Parathyroid adenoma (tissue), 2 donors: ENCODE results near the gene SLC24A3.

Source experiments
- H2AFZ ChIP-seq: fragments of 300-600 bp; sonication (generic); one replicate; pipeline ENCODE4 v1.7.0; 2017; ENCODE audit warnings: antibody characterized with exemption, mild to moderate bottlenecking
- H3K27ac ChIP-seq: fragments of 300-600 bp; sonication (generic); one replicate; pipeline ENCODE4 v1.7.0; 2017
- H3K27me3 ChIP-seq: fragments of 300-600 bp; sonication (generic); one replicate; pipeline ENCODE4 v1.7.0; 2017; ENCODE audit warnings: low read length; ENCODE audit not compliant: control insufficient read depth, insufficient read depth
- H3K36me3 ChIP-seq: fragments of 300-600 bp; sonication (generic); one replicate; pipeline ENCODE4 v1.7.0; 2017; ENCODE audit warnings: low read length; ENCODE audit not compliant: control insufficient read depth, insufficient read depth
- H3K4me1 ChIP-seq: fragments of 300-600 bp; sonication (generic); one replicate; pipeline ENCODE4 v1.7.0; 2017; ENCODE audit warnings: control low read depth
- H3K4me2 ChIP-seq: fragments of 300-600 bp; sonication (generic); one replicate; pipeline ENCODE4 v1.7.0; 2017; ENCODE audit warnings: low read length
- H3K4me3 ChIP-seq: fragments of 300-600 bp; sonication (generic); one replicate; pipeline ENCODE4 v1.7.0; 2017; ENCODE audit warnings: low read depth, low read length
- H3K79me2 ChIP-seq: fragments of 300-600 bp; sonication (generic); one replicate; pipeline ENCODE4 v1.7.0; 2017; ENCODE audit warnings: control low read depth
- H3K9ac ChIP-seq: fragments of 300-600 bp; sonication (generic); one replicate; pipeline ENCODE4 v1.7.0; 2017; ENCODE audit warnings: mild to moderate bottlenecking
- H3K9me3 ChIP-seq: fragments of 300-600 bp; sonication (generic); one replicate; pipeline ENCODE4 v1.7.0; 2017; ENCODE audit warnings: low read length; ENCODE audit not compliant: control insufficient read depth
- TF ChIP-seq, protein P1 (sequence below): fragments of 300-600 bp; sonication (generic); IDR thresholded peaks from one replicate; pipeline ENCODE4 v1.7.0; 2017; ENCODE audit warnings: antibody characterized with exemption, mild to moderate bottlenecking
- donor health status: primary hyperparathyroidism.

The SLC24A3 gene

DNA sequence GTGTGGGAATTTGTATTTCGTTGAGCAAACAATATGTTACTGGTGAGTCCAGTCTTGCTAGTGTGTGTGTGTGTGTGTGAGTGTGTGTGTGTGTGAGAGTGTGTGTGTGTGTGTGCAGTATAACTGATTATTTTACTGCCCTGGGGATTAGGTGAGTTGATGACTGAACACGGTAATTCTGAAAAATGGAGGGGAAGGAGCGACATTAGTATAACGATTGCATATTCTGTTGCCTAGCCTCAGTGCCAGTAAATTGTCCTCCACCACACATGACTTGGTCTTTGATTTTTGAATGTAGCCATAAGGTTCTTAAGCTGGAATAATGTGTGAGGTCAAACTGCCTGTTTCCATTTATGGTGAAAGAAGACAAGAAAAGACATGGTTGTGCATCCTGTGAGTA lies 121.1 kb downstream of the SLC24A3 start:
- TF ChIP-seq, protein P1, sequence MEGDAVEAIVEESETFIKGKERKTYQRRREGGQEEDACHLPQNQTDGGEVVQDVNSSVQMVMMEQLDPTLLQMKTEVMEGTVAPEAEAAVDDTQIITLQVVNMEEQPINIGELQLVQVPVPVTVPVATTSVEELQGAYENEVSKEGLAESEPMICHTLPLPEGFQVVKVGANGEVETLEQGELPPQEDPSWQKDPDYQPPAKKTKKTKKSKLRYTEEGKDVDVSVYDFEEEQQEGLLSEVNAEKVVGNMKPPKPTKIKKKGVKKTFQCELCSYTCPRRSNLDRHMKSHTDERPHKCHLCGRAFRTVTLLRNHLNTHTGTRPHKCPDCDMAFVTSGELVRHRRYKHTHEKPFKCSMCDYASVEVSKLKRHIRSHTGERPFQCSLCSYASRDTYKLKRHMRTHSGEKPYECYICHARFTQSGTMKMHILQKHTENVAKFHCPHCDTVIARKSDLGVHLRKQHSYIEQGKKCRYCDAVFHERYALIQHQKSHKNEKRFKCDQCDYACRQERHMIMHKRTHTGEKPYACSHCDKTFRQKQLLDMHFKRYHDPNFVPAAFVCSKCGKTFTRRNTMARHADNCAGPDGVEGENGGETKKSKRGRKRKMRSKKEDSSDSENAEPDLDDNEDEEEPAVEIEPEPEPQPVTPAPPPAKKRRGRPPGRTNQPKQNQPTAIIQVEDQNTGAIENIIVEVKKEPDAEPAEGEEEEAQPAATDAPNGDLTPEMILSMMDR = no peak
- Histone ChIP-seq H3K9me3 (no peaks in the 10 kb centered on the region), H3K4me2 (no peak overlapping the region)

DNA sequence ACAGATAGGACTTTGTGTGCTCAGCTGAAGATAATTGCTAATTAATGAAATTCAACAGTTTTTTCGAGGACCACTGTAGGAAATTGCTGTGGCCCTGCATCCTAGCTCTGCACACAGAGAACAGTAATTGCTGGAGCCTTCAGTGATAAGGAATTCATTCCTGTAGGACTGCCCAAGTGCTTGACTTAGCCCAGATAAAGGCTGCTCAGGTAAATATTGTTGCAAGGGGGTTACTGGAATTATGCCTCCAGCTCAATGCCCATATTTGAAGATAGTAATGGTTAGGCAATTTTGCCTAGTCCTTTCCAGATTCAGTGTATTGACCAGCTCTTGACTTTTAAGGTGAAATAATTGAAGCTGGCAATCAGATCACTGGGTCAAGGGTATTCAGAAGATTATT lies 122.9 kb downstream of the SLC24A3 start:
- H3K79me2 ChIP-seq = no peaks in the 10 kb centered on the region
- no peak overlapping the region for H2AFZ ChIP-seq
- no peaks in the 10 kb centered on the region for H3K27me3 ChIP-seq
- no peak overlapping the region for H3K4me3 ChIP-seq
- no peak overlapping the region for H3K9ac ChIP-seq
- H3K9me3 ChIP-seq = no peaks in the 10 kb centered on the region
- TF ChIP-seq, protein P1 = no peak
- H3K27ac ChIP-seq = no peak overlapping the region
- H3K36me3 ChIP-seq = no peaks in the 10 kb centered on the region
- H3K4me1 ChIP-seq = peaks cover 3% of the 10 kb centered on the region
- H3K4me2 ChIP-seq = no peak overlapping the region

More for the DNA sequence above, 121.1 kb downstream of the SLC24A3 start:
- Histone ChIP-seq H3K9ac (no peak overlapping the region), H2AFZ (no peak overlapping the region), H3K27ac (no peak overlapping the region), H3K4me3 (no peak overlapping the region), H3K27me3 (no peaks in the 10 kb centered on the region), H3K36me3 (no peaks in the 10 kb centered on the region), H3K4me1 (no peaks in the 10 kb centered on the region), H3K79me2 (no peaks in the 10 kb centered on the region)

DNA sequence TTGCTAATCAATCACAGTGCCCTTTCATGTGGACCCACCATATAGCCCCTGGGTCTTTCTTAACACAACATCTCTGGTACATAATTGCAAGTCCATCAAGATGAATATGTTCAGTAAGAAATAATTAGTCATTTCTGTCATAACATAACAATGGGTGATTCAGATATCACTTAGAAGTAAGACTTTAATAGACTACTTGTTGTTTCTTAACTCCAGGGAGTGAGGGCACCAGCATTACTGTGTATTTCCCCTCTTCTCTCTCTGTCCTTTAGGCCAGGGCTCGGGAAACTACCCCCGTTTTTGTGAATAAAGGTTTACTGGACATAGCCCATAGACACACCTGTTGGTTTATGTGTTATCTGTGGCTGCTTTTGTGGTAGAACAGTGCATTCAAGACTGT lies 123.5 kb downstream of the SLC24A3 start:
- Histone ChIP-seq H3K27me3 (no peaks in the 10 kb centered on the region), H3K4me3 (no peak overlapping the region)
- TF ChIP-seq, protein P1 = no peak

DNA sequence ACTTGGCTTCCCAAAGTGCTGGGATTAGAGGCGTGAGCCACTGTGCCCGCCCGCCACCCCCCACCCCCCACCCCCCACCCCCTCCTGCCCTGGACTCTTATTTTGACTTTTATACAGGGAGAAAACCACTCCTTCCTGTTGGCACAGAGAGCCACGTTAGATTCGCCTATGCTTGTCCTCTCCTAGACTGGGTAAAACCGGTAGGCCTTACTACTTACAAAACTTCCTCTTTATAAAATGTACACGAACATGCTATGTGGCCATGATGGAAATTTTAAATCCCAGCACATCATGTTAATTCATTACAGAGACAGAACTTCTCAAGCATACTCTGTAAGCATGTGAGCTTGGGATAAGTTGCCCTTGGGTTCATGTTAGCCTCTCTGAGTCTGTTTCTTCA lies 124.2 kb downstream of the SLC24A3 start:
- Histone ChIP-seq H3K36me3 (no peaks in the 10 kb centered on the region), H3K27ac (no peak overlapping the region), H2AFZ (no peak overlapping the region), H3K4me1 (peaks cover 9% of the 10 kb centered on the region), H3K4me3 (no peak overlapping the region), H3K4me2 (no peak overlapping the region), H3K9ac (no peak overlapping the region), H3K79me2 (no peaks in the 10 kb centered on the region), H3K27me3 (no peaks in the 10 kb centered on the region), H3K9me3 (no peaks in the 10 kb centered on the region)
- TF ChIP-seq, protein P1 = no peak

More for the DNA sequence above, 123.5 kb downstream of the SLC24A3 start:
- no peaks in the 10 kb centered on the region for H3K36me3 ChIP-seq
- no peak overlapping the region for H3K9ac ChIP-seq
- H3K27ac ChIP-seq = no peak overlapping the region
- peaks cover 9% of the 10 kb centered on the region for H3K4me1 ChIP-seq
- no peaks in the 10 kb centered on the region for H3K79me2 ChIP-seq
- no peak overlapping the region for H2AFZ ChIP-seq
- no peak overlapping the region for H3K4me2 ChIP-seq
- no peaks in the 10 kb centered on the region for H3K9me3 ChIP-seq

DNA sequence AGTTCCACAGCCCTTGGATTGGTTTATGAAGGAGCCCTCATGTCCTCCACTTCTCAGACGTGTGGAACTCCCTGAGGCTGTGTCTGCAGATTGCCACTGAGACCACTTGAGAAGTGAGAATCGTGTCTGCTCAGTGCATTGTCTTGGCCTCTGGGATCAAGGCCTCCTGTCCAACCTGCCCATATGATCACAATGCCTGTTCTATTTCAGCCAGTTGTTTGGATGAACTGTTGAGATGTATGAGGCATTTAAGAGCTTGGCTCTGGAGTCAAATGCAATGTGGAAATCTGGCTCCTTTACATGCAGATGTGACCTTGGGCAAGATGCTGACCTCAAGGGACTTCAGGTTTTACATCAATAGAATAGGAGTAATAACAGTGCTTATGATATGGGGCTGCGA lies 125.9 kb downstream of the SLC24A3 start:
- TF ChIP-seq, protein P1 = no peak
- Histone ChIP-seq H3K9me3 (no peaks in the 10 kb centered on the region), H3K9ac (no peak overlapping the region), H3K4me2 (no peak overlapping the region), H2AFZ (no peak overlapping the region), H3K36me3 (no peaks in the 10 kb centered on the region), H3K27me3 (no peaks in the 10 kb centered on the region), H3K4me1 (peaks cover 9% of the 10 kb centered on the region), H3K79me2 (no peaks in the 10 kb centered on the region), H3K4me3 (no peak overlapping the region), H3K27ac (no peak overlapping the region)
